Activated gamma-delta T cell treated with anti-CD3 and anti-CD28 coated beads, Interleukin-2, amount 50 U/mL, for 16 hours (primary cell): ENCODE data around the gene BCL11B.

Experiments used
- DNase-seq: peaks from one replicate; pipeline ENCODE4 v3.0.0-alpha.2; 2020; ENCODE audit warnings: low read depth

Gene BCL11B

GRCh38 chr14:99137001-99137700 lies 134.8 kb downstream of the BCL11B start:
- DNase-seq: no peak

- DNase-seq: no peak
Measured at GRCh38 chr14:99136401-99136800, 135.6 kb downstream of the BCL11B start.

DNA sequence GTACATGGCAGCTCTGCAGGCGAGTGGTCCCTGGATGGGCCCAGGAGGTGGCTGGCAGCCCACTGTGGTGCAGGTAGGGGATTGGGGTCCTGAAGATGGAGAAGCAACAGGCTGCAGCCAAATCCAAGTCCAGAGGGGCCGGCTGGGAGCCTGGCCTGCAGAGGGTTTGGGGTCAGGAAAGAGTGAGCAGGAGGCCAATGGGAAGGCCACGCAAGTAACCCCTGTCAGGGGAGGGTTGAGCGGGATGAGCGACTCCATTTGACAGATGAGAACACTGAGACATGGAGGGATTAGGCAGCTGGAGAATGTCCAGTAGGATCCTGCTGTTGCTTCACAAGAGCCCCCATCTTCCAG lies 136.0 kb downstream of the BCL11B start:
- no peak for DNase-seq

DNA sequence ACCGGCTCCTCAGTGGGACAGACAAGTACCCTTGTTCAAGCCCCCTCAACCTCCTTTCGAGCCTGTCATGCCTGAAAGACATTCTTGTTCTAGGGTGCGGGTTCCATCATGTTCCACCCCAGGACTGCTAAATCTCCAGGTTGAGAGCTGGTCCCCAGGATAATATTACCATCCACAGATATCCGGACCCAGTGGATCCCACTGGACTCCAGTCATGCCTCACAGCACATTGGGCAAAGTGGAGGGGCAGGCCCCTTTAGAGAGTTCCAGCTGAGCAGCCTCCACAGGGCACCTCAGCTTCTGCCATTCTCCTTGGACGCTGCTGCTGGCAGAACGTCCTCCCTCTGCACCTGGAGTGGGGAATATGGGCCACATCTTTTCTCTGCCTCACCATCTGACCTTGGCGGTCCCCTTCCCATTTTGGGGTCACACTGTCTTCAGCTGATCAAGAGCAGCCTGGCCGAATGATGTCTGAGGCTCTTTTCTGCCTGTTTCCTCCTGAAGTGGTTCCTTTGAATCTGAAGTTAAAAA lies 137.4 kb downstream of the BCL11B start:
- DNase-seq: no peak

DNA sequence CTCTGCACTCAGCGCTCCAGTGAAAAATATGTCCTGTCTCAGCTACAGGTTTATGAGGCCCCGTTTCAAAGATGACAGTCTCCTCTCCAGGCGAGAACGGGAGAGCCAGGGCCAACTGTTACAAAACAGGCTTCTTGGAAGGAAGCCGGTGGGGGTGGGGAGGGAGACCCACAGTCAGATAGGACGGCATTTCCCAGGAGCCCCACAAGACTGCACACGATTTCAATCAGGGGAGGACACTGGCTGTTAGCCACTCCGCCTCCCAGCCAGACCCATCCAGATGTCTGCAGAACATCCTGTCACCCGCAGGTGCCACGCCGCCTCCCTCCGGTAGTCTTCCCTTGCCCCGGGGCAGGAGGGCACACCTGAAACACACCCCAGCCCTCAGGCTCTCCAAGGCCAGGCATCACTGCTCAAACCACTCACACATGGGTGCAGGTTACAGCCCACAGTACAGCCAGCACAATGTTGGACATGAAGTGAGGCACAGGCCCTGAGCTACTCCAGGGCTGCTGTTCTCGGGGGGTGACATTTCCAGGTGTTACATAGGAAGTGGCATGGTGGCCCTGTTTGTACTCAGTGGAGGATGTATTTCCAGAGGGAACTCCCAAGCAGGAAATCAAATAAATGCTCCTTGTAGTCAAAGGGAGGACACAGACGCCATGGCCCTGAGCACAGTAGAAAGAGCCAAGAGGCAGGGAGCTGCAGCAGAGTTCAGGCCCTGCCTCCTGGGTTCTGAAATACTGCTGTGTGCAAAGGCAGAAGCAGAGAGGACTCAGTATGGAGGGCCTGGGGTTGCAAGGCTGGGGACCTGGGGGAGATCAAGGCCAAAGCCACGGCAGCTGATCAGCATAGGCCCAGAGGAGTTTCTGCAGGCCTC lies 138.1 kb downstream of the BCL11B start:
- DNase-seq: no peak

- no peak for DNase-seq
Measured at GRCh38 chr14:99132821-99133635, 139.0 kb downstream of the BCL11B start.

DNA sequence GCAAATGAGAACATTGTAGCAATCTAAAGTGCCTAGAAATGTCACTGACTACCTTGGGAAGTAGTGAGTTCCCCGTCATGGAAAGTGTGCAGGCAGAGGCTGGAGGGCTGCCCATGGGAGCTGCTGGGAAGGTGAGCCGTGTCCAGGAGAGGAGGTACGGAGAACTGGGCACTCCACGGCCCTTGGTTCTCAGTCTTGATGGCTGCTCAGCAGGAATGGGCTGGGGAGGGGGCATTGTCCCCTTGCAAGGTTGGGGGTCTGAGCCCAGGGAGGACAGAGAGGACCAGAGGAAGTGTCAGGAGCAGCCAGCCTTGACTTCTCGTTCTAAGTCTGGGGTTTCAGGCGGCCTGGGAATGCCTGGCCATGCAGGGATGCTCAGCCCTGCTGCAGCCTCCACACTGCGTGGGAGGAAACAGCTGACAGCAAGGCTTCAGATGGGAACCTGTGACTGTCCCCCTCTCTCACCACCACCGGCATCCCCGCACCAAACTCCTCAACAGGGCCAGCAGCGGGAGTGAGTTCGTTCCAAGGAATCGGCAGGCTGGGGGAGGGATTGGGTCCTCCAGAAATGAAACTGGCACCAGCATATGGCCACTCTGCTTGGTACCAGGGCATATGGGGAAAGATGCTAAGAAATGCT lies 140.2 kb downstream of the BCL11B start:
- DNase-seq: no peak

DNA sequence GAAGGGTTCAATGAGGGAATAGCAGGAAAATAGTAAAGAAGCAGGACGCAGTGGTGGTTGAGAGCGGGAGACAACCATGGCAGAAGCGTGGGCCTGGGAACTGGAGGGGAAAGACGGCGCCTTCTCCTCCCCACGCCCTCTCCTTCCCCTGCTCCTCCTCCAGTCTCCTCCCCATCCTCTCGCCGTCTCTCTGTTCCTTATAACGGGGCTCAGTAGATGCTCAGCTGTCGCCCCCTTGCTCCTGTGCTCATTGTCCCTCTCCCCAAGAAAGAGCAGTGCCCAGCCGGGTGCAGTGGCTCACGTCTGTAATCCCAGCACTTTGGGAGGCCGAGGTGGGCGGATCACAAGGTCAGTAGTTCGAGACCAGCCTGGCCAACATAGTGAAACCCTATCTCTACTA lies 142.0 kb downstream of the BCL11B start:
- no peak for DNase-seq

- no peak for DNase-seq
Measured at GRCh38 chr14:99129211-99129696, 142.7 kb downstream of the BCL11B start.

- DNase-seq: no peak
Measured at GRCh38 chr14:99128185-99128584, 143.8 kb downstream of the BCL11B start.

DNA sequence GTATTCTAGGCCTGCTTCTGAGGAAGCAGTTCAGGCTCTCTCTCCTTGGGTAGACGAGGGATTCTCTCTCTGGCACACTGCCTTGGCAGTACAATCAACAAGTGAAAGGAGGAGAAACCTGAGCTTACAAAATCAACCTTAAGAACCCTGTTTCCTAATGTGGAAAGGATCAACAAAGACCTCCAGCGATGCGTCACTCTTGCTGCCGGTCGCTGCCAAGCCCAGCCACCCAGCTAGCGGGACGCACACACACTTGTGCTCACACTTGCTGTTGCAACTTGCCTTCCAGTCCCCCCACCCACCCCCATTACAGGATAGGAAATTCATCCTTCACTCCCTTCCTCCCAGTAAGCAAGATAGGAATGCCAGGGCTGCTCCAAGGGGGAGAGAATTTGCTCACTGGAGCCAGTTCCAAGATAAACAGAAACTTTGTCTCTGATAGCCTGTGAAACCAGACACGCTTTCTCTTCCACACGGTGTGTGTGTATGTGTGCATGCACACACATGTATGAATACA lies 144.3 kb downstream of the BCL11B start:
- DNase-seq: no peak

DNA sequence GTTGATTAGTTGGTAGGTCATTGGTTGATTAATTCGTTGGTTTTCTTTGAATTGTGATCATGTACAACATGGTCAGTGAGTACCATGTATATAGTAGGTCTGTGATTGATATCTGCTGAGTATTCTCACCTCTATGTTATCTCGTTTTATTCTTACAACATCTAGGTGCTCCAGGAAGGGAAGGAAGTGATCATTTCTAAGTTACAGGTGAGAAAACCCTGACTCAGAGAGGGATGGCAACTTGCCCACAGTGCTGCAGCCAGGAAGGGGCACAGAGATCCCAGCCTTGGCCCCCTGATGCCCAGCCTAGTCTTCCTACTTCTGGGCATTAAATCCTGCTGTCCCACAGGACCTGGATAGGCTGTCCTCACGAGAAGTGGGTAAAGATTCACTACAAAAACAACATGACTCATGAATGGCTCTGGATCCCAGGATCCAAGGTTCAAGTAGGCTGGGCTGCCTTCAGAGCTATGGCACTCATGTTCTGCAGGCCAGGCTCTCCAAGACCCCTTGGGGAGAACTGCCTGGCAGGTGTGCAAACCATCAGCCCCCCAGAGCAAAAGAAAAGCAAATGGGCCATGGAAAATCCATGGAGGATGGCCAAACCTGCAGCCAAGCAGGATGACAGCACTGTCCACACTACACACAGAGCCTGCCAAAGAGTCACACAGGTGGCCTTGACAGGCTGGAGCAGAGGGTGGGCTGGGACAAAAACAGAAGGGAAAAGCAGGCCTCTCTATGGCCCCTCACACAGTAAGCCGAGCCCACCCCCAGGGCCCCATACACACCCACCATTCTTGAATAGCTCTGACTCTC lies 146.2 kb downstream of the BCL11B start:
- no peak for DNase-seq

GRCh38 chr14:99125113-99125512 lies 146.9 kb downstream of the BCL11B start:
- DNase-seq: no peak

GRCh38 chr14:99124482-99125105 lies 147.4 kb downstream of the BCL11B start:
- DNase-seq: no peak

DNA sequence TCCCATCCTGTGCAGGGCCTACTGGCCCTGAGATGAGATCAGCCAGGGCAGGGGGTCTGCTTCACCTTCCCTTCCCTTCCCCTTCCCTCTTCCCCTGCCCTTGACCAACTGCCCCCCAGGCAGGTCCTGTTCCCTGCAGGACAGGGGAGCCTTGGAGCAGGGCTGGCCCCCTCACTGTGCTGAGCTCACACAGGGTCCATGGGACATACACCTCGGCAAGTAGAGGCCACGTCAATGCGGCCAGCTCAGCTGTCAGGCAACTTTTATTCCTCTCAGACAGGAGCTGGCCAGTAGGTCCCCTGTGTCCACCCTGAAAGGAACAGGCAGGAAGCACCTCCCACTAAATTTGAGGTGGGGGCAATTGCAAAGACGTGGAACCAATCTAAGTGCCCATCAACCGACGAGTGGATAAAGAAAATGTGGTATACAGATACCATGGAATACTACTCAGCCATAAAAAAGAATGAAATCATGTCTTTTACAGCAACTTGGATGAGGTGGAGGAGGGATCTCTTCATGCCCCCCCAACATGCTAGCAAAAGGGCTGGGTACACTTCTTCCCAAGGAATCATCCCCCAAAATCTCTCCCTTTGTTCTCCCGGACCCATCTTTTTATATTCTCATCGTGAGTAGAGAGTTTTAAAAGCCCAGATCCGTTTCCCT lies 148.7 kb downstream of the BCL11B start:
- no peak for DNase-seq

- no peak for DNase-seq
Measured at GRCh38 chr14:99122521-99123125, 149.4 kb downstream of the BCL11B start.

DNA sequence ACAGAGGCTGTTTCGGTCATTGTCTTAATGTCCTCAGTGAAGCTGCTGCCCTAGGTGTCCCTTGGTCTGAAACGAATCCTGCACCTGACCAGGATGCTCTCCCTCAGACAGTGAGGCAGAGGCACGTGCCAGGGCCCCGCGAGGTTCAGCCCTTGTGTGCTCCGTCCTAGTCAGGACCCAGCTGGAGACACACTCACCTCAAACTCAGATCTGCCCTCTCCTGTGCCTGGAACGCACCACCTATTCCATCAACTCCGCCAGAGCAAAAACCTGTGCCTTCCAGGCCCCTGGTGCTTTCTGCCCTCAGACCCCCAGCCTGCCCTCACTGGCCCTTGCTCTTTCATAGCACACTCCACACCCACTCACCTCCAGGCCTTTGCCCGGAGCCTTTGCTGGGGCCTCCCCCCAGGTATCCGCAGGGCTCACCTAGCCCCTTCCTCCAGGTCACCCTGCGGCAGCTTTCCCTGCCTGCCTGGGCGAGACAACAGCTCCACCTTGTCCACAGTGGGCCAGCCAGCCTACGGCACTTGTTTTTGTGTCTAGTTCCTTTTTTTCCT lies 150.6 kb downstream of the BCL11B start:
- DNase-seq: no peak

GRCh38 chr14:99120526-99121318 lies 151.3 kb downstream of the BCL11B start:
- no peak for DNase-seq
